H54 (cell line): ENCODE results near the gene PI4KB.
A peak's percentile ranks its signal among the peaks of the same experiment; 100 is the strongest.

Source experiments
- DNase-seq: peaks from one replicate; pipeline ENCODE4 v3.0.0; 2011; ENCODE audit warnings: low spot score, mixed read lengths; ENCODE audit not compliant: insufficient read length
- FAIRE-seq: peaks from 3 replicates; lab custom pipeline; 2011; peaks lifted over from hg19 to GRCh38; lab: Jason Lieb, UNC
- POLR2A ChIP-seq: IDR thresholded peaks from 2 replicates; pipeline ENCODE4 v1.6.1; 2011; ENCODE audit warnings: low read depth, mild to moderate bottlenecking, low read length

The PI4KB gene

GRCh38 chr1:151311589-151312331, 15.5 kb downstream of the PI4KB start:
- peak; percentile 99 for DNase-seq
- peak; percentile 80 for FAIRE-seq
- TF ChIP-seq POLR2A, result no peak

- no peak for FAIRE-seq
- DNase-seq, result no peak
- TF ChIP-seq POLR2A, result no peak
Observed at GRCh38 chr1:151311011-151311410, 16.2 kb downstream of the PI4KB start.

- no peak for TF ChIP-seq POLR2A
- no peak for FAIRE-seq
- DNase-seq, result no peak
Observed at GRCh38 chr1:151309811-151310323, 17.3 kb downstream of the PI4KB start.

- no peak for TF ChIP-seq POLR2A
- DNase-seq (no peak), FAIRE-seq (no peak)
Observed at GRCh38 chr1:151294742-151295462, 32.3 kb downstream of the PI4KB start.

- no peak for FAIRE-seq
Observed at GRCh38 chr1:151293093-151293492, 34.1 kb downstream of the PI4KB start.

GRCh38 chr1:151292207-151293030, 34.8 kb downstream of the PI4KB start:
- FAIRE-seq (no peak), DNase-seq (no peak)
- TF ChIP-seq POLR2A, result no peak

More at GRCh38 chr1:151293093-151293492, 34.1 kb downstream of the PI4KB start:
- DNase-seq, result no peak
- TF ChIP-seq POLR2A, result no peak

- no peak for TF ChIP-seq POLR2A
- FAIRE-seq (no peak), DNase-seq (no peak)
Observed at GRCh38 chr1:151290709-151291303, 36.4 kb downstream of the PI4KB start.

GRCh38 chr1:151289991-151290708, 37.1 kb downstream of the PI4KB start:
- DNase-seq (no peak), FAIRE-seq (no peak)
- TF ChIP-seq POLR2A, result no peak

GRCh38 chr1:151289080-151289935, 37.9 kb downstream of the PI4KB start:
- no peak for TF ChIP-seq POLR2A
- no peak for FAIRE-seq
- DNase-seq, result no peak

- TF ChIP-seq POLR2A, result no peak
- DNase-seq (no peak), FAIRE-seq (no peak)
Observed at GRCh38 chr1:151288502-151288901, 38.7 kb downstream of the PI4KB start.

GRCh38 chr1:151287767-151288500, 39.3 kb downstream of the PI4KB start:
- DNase-seq (no peak), FAIRE-seq (no peak)
- no peak for TF ChIP-seq POLR2A
